HG03025 (cell line): ENCODE data around the gene INPP5A.
"Not testable (repeated sequence)": the region's sequence is repeated elsewhere in the genome, so short reads cannot be mapped to it uniquely, and the experiment has no call there.

ENCODE experiments used
- ATAC-seq: cut with Tn5 transposase; IDR thresholded peaks from one replicate; pipeline ENCODE4 v1.9.1; 2021; ENCODE audit warnings: mild to moderate bottlenecking, moderate library complexity; ENCODE audit not compliant: unreplicated experiment, low FRiP score

INPP5A gene

GRCh38 chr10:132820056-132820455 is 282.5 kb downstream of the INPP5A start:
- ATAC-seq: no peak

- not testable (repeated sequence) for ATAC-seq
Observed at GRCh38 chr10:132825783-132826523, 288.4 kb downstream of the INPP5A start.

GRCh38 chr10:132826524-132827422 is 289.2 kb downstream of the INPP5A start:
- ATAC-seq: no peak

- no peak for ATAC-seq
Observed at GRCh38 chr10:132827423-132827789, 289.8 kb downstream of the INPP5A start.

GRCh38 chr10:132827861-132828539 is 290.4 kb downstream of the INPP5A start:
- ATAC-seq: no peak

GRCh38 chr10:132828681-132829080 is 291.1 kb downstream of the INPP5A start:
- ATAC-seq: no peak

GRCh38 chr10:132829403-132829802 is 291.8 kb downstream of the INPP5A start:
- ATAC-seq: no peak

- no peak for ATAC-seq
Observed at GRCh38 chr10:132832186-132832969, 294.8 kb downstream of the INPP5A start.
